Right lobe of liver (tissue), 6 donors: ENCODE results near the gene NEURL1. TPM values are rescaled to one million over a fixed set of nuclear protein-coding genes. Genes with fewer than 3 reads are reported as not detected.
A peak's percentile ranks its signal among the peaks of the same experiment; 100 is the strongest.

ENCODE experiments used
- ATAC-seq, 4 donors: fragments of 200-7000 bp; cut with Tn5 transposase; one replicate each; pipeline ENCODE4 v1.9.1; 2020; ENCODE audit warnings: mild to moderate bottlenecking in 4 of 4, moderate library complexity in 4 of 4
- DNase-seq, 3 donors: peaks; one replicate each; pipeline ENCODE4 v3.0.0-alpha.2; 2020
- H3K27ac ChIP-seq, 3 donors: fragments of 200-600 bp; one replicate each; pipeline ENCODE4 v1.8.0; 2022
- H3K27me3 ChIP-seq, 2 donors: fragments of 200-600 bp; one replicate each; pipeline ENCODE4 v1.8.0; 2022
- H3K36me3 ChIP-seq, 4 donors: fragments of 200-600 bp; sonication (generic) in 1 of 4; one replicate each; pipeline versions ENCODE4 v1.5.1 to v1.8.0; 2017 to 2022; ENCODE audit warnings: control low read depth in 1 of 4
- H3K4me1 ChIP-seq, 4 donors: fragments of 200-600 bp; sonication (generic) in 1 of 4; one replicate each; pipeline versions ENCODE4 v1.5.1 to v1.8.0; 2017 to 2022; ENCODE audit warnings: control low read depth in 1 of 4
- H3K4me3 ChIP-seq, 3 donors: fragments of 200-600 bp; one replicate each; pipeline ENCODE4 v1.8.0; 2022
- H3K9me3 ChIP-seq, 4 donors: fragments of 200-600 bp; sonication (generic) in 1 of 4; one replicate each; pipeline versions ENCODE4 v1.5.1 to v1.8.0; 2017 to 2022; ENCODE audit warnings: control low read depth in 1 of 4
- CTCF ChIP-seq, 4 donors: fragments of 200-600 bp in 3 of 4; fragments of 450-650 bp in 1 of 4; IDR thresholded peaks; one replicate each; pipeline versions ENCODE4 v1.5.1 to v1.8.0; 2016 to 2022; ENCODE audit warnings: antibody characterized with exemption in 4 of 4, mild to moderate bottlenecking in 2 of 4
- POLR2A ChIP-seq: fragments of 450-650 bp; IDR thresholded peaks from one replicate; pipeline ENCODE4 v1.6.1; 2017; ENCODE audit warnings: antibody characterized with exemption, mild to moderate bottlenecking
- WGBS: methylation state at CpG from one replicate; pipeline ENCODE4 v1.1.6; 2018; ENCODE audit warnings: low coverage, low lambda C conversion rate; ENCODE audit not compliant: insufficient coverage; ENCODE audit errors: missing lambda C conversion rate; 5-methylcytosine and 5-hydroxymethylcytosine counted together
- intact Hi-C, 2 donors: fragments of 100-400 bp; cut with DNase I; formaldehyde crosslinking; loops; one replicate each; pipeline versions ENCODE4 v1.11.2 to v1.14.1; 2022
- total RNA-seq, 6 experiments: library from RNA; depleted of rRNA in 2 of 6; stranded (reverse); fragments of >200 nt in 2 of 6; fragmentation: NEBNext Ultra II Directional in 3 of 6; extraction: Animal tissue kit (Norgen Biotek cat#: 25700) in 3 of 6; gene quantifications; one replicate each; pipeline versions ENCODE4 v1.1.0 to v1.2.4, GENCODE V29; 2016 to 2023
- donor health status: DM: no; HTN: yes; CAD: no.
- donor health status: DM: no; HTN: no; CAD: no.
- donor health status: DM: no; HTN: no; CAD: no.
- donor health status: DM: no; HTN: yes; CAD: no.
- donor health status: DM: no; HTN: yes; CAD: no.

The NEURL1 gene
- total RNA-seq, 6 experiments from 2014 or later, result 0.10 to 1.6 (median 0.83) TPM; not detected in 1

- DNase-seq, result no peak
- TF ChIP-seq POLR2A, result no peak
- TF ChIP-seq CTCF (IDR thresholded peaks at IDR 0.05), result no peak
- WGBS, result no CpG with 5 or more reads among the region's 1 CpG
Observed at GRCh38 chr10:103546401-103546800, 52.9 kb downstream of the NEURL1 start.

GRCh38 chr10:103547391-103547946 lies 54.0 kb downstream of the NEURL1 start:
- no peaks in the 10 kb centered on the region for H3K36me3 ChIP-seq
- no peak overlapping the region for H3K4me3 ChIP-seq
- ATAC-seq (no peak), DNase-seq (no peak)
- H3K9me3 ChIP-seq, result no peaks in the 10 kb centered on the region
- 97% methylated on average over 5 of the region's 10 CpGs for WGBS
- no peak overlapping the region for H3K27ac ChIP-seq
- no peak for TF ChIP-seq POLR2A
- TF ChIP-seq CTCF (IDR thresholded peaks at IDR 0.05), result no peak
- peaks cover 0 to 27% (median 10%) of the 10 kb centered on the region in 4 donors for H3K4me1 ChIP-seq
- H3K27me3 ChIP-seq, result no peaks in the 10 kb centered on the region
- intact Hi-C loops, result no loop called here

More at GRCh38 chr10:103546401-103546800, 52.9 kb downstream of the NEURL1 start:
- Histone ChIP-seq H3K27me3 (no peaks in the 10 kb centered on the region), H3K9me3 (no peaks in the 10 kb centered on the region), H3K27ac (peak overlapping the region in 2 of 3 donors; percentile 30 to 47), H3K4me3 (no peak overlapping the region), H3K4me1 (peaks cover 0 to 28% (median 11%) of the 10 kb centered on the region in 4 donors), H3K36me3 (no peaks in the 10 kb centered on the region)
- no peak for ATAC-seq
- intact Hi-C loops, result no loop called here

GRCh38 chr10:103548006-103548405 lies 54.5 kb downstream of the NEURL1 start:
- ATAC-seq (no peak), DNase-seq (no peak)
- 100% methylated on average over 3 of the region's 3 CpGs for WGBS
- no peak for TF ChIP-seq CTCF (IDR thresholded peaks at IDR 0.05)
- no peak for TF ChIP-seq POLR2A
- H3K27me3 ChIP-seq, result no peaks in the 10 kb centered on the region
- no peak overlapping the region for H3K27ac ChIP-seq
- H3K4me1 ChIP-seq, result peaks cover 0 to 21% (median 8%) of the 10 kb centered on the region in 4 donors
- no peak overlapping the region for H3K4me3 ChIP-seq
- intact Hi-C loops, result no loop called here
- H3K36me3 ChIP-seq, result no peaks in the 10 kb centered on the region
- H3K9me3 ChIP-seq, result no peaks in the 10 kb centered on the region

GRCh38 chr10:103548581-103549348 lies 55.3 kb downstream of the NEURL1 start:
- no peak overlapping the region for H3K27ac ChIP-seq
- TF ChIP-seq POLR2A (no peak), CTCF (IDR thresholded peaks at IDR 0.05) (no peak)
- WGBS, result 73% methylated on average over 4 of the region's 12 CpGs

More at GRCh38 chr10:103548581-103549348, 55.3 kb downstream of the NEURL1 start:
- no peak overlapping the region for H3K4me3 ChIP-seq
- H3K36me3 ChIP-seq, result no peaks in the 10 kb centered on the region
- no peaks in the 10 kb centered on the region for H3K9me3 ChIP-seq
- DNase-seq, result no peak
- H3K4me1 ChIP-seq, result peaks cover 0 to 18% (median 6%) of the 10 kb centered on the region in 4 donors
- peak in 1 of 4 donors; percentile 5 for ATAC-seq
- intact Hi-C loops, result no loop called here
- no peaks in the 10 kb centered on the region for H3K27me3 ChIP-seq
